H1 (cell line): ENCODE measurements around the gene SCP2. TPM values are rescaled to one million over a fixed set of nuclear protein-coding genes. Genes with fewer than 3 reads are reported as not detected.

Experiments
- CTCF ChIA-PET: fragments of 300-600 bp; sonication (Branson Sonifier 250); formaldehyde crosslinking; loops from one replicate; lab custom pipeline; 2021; ENCODE audit not compliant: partially characterized antibody; lab: Charles Lee
- POLR2A ChIA-PET: fragments of 300-600 bp; sonication (Branson Sonifier 250); formaldehyde crosslinking; loops from one replicate; lab custom pipeline; 2021; ENCODE audit warnings: inconsistent platforms; ENCODE audit not compliant: partially characterized antibody; lab: Charles Lee
- DNase-seq, 2 experiments: peaks; one replicate each; pipeline versions ENCODE4 v3.0.0 to v3.0.0-alpha.2; 2010 to 2022; ENCODE audit warnings: low spot score in 2 of 2, low read depth in 1 of 2, mixed read lengths in 1 of 2
- FAIRE-seq: peaks from 2 replicates; lab custom pipeline; 2011; peaks lifted over from hg19 to GRCh38; lab: Jason Lieb, UNC
- H2AFZ ChIP-seq: 2 replicates; pipeline ENCODE4 v1.8.1; 2012; ENCODE audit warnings: low read length, inconsistent platforms
- H2AK5ac ChIP-seq: 2 replicates; pipeline ENCODE4 v1.6.1; 2013; ENCODE audit warnings: low read depth, low read length
- H2BK120ac ChIP-seq: replicated peaks from 2 replicates; pipeline ENCODE3; 2013; ENCODE audit warnings: low read depth, low read length, inconsistent platforms
- H2BK12ac ChIP-seq: 2 replicates; pipeline ENCODE4 v1.6.1; 2013; ENCODE audit warnings: low read depth, low read length
- H2BK15ac ChIP-seq: 2 replicates; pipeline ENCODE4 v1.6.1; 2013; ENCODE audit warnings: low read length
- H2BK20ac ChIP-seq: 2 replicates; pipeline ENCODE4 v1.6.1; 2013; ENCODE audit warnings: low read length
- H2BK5ac ChIP-seq: 2 replicates; pipeline ENCODE4 v1.6.1; 2013; ENCODE audit warnings: low read depth, low read length
- H3K14ac ChIP-seq: 2 replicates; pipeline ENCODE4 v1.6.1; 2013; ENCODE audit warnings: inconsistent platforms; ENCODE audit not compliant: insufficient read length
- H3K18ac ChIP-seq: 2 replicates; pipeline ENCODE4 v1.6.1; 2013; ENCODE audit warnings: low read length; ENCODE audit errors: extremely low read depth
- H3K23ac ChIP-seq: 2 replicates; pipeline ENCODE4 v1.6.1; 2013; ENCODE audit warnings: inconsistent platforms; ENCODE audit not compliant: insufficient read length
- H3K23me2 ChIP-seq: 2 replicates; pipeline ENCODE4 v1.6.1; 2013; ENCODE audit warnings: low read depth, low read length
- H3K27ac ChIP-seq: 2 replicates; pipeline ENCODE4 v1.6.1; 2011; ENCODE audit warnings: low read depth, low read length, inconsistent platforms
- H3K27me3 ChIP-seq, 4 experiments: replicated peaks in 1 of 4; 1 replicate in 1 of 4; 2 replicates in 3 of 4; pipeline versions ENCODE4 v1.6.1 to v1.8.1; 2011 to 2013; ENCODE audit warnings: low read length in 3 of 4, mild to moderate bottlenecking in 3 of 4, inconsistent platforms in 2 of 4, mixed read lengths in 2 of 4, moderate library complexity in 1 of 4; ENCODE audit not compliant: control insufficient read depth in 3 of 4, insufficient read depth in 3 of 4; ENCODE audit errors: extremely low read depth in 1 of 4
- H3K36me3 ChIP-seq, 4 experiments: 2 replicates each; pipeline versions ENCODE4 v1.6.1 to v1.8.1; 2011 to 2013; ENCODE audit warnings: mild to moderate bottlenecking in 4 of 4, low read length in 3 of 4, moderate library complexity in 2 of 4, control low read depth in 1 of 4, inconsistent platforms in 1 of 4; ENCODE audit not compliant: insufficient read depth in 4 of 4, control insufficient read depth in 2 of 4
- H3K4ac ChIP-seq: replicated peaks from 2 replicates; pipeline ENCODE3; 2013; ENCODE audit warnings: low read length, low read depth, mixed read lengths, inconsistent platforms; ENCODE audit not compliant: insufficient read length
- H3K4me1 ChIP-seq, 4 experiments: replicated peaks in 1 of 4; 1 replicate in 1 of 4; 2 replicates in 3 of 4; pipeline versions ENCODE4 v1.6.1 to v1.8.1; 2011 to 2013; ENCODE audit warnings: low read length in 3 of 4, inconsistent platforms in 2 of 4, mixed read lengths in 1 of 4; ENCODE audit not compliant: insufficient read depth in 4 of 4, control insufficient read depth in 3 of 4
- H3K4me2 ChIP-seq, 2 experiments: 2 replicates each; pipeline versions ENCODE4 v1.6.1 to v1.8.1; 2011 to 2013; ENCODE audit warnings: low read depth in 2 of 2, low read length in 2 of 2, control low read depth in 1 of 2, inconsistent platforms in 1 of 2, mild to moderate bottlenecking in 1 of 2; ENCODE audit not compliant: insufficient read depth in 1 of 2
- H3K4me3 ChIP-seq, 4 experiments: fragments of 200-600, 300-600 bp in 1 of 4; sonication (generic), shearing (Covaris generic), sonication (Bioruptor Twin) in 1 of 4; 2 replicates each; pipeline versions ENCODE4 v1.5.1 to v1.8.1; 2011 to 2016; ENCODE audit warnings: low read length in 4 of 4, low read depth in 3 of 4, control low read depth in 2 of 4, inconsistent platforms in 2 of 4, mild to moderate bottlenecking in 2 of 4, mixed read lengths in 1 of 4, moderate library complexity in 1 of 4; ENCODE audit not compliant: insufficient read depth in 2 of 4; ENCODE audit errors: extremely low read depth in 1 of 4
- H3K56ac ChIP-seq: replicated peaks from 2 replicates; pipeline ENCODE3; 2013; ENCODE audit warnings: low read depth, mild to moderate bottlenecking, mixed read lengths, low read length, inconsistent platforms; ENCODE audit not compliant: insufficient read length
- H3K79me1 ChIP-seq: 2 replicates; pipeline ENCODE4 v1.6.1; 2013; ENCODE audit warnings: low read depth, low read length, control low read depth
- H3K79me2 ChIP-seq, 2 experiments: 2 replicates each; pipeline versions ENCODE4 v1.6.1 to v1.8.1; 2012 to 2013; ENCODE audit warnings: low read length in 2 of 2, mild to moderate bottlenecking in 2 of 2, inconsistent platforms in 1 of 2; ENCODE audit not compliant: insufficient read depth in 2 of 2, control insufficient read depth in 1 of 2
- H3K9ac ChIP-seq, 4 experiments: replicated peaks in 1 of 4; 1 replicate in 1 of 4; 2 replicates in 3 of 4; pipeline versions ENCODE4 v1.6.1 to v1.8.1; 2011 to 2013; ENCODE audit warnings: low read depth in 3 of 4, low read length in 3 of 4, control low read depth in 2 of 4, mild to moderate bottlenecking in 2 of 4, moderate library complexity in 2 of 4, inconsistent platforms in 1 of 4; ENCODE audit errors: extremely low read depth in 1 of 4
- H3K9me3 ChIP-seq, 2 experiments: 2 replicates each; pipeline versions ENCODE4 v1.6.1 to v1.8.1; 2012 to 2013; ENCODE audit warnings: mild to moderate bottlenecking in 2 of 2, moderate library complexity in 2 of 2, control low read depth in 1 of 2, inconsistent platforms in 1 of 2, low read depth in 1 of 2, low read length in 1 of 2, mixed read lengths in 1 of 2; ENCODE audit not compliant: insufficient read depth in 2 of 2
- H4K20me1 ChIP-seq, 2 experiments: replicated peaks in 1 of 2; 2 replicates each; pipeline versions ENCODE3 to v1.8.1; 2011 to 2013; ENCODE audit warnings: inconsistent platforms in 2 of 2, low read length in 2 of 2, mild to moderate bottlenecking in 1 of 2; ENCODE audit not compliant: insufficient read depth in 2 of 2, control insufficient read depth in 1 of 2
- H4K5ac ChIP-seq: 2 replicates; pipeline ENCODE4 v1.6.1; 2013; ENCODE audit warnings: low read length, low read depth, mixed read lengths, inconsistent platforms; ENCODE audit not compliant: insufficient read length
- H4K8ac ChIP-seq: 2 replicates; pipeline ENCODE4 v1.8.0; 2013; ENCODE audit warnings: mild to moderate bottlenecking, moderate library complexity, low read length, inconsistent platforms; ENCODE audit not compliant: insufficient read depth; ENCODE audit errors: extremely low read depth
- H4K91ac ChIP-seq: replicated peaks from 2 replicates; pipeline ENCODE3; 2013; ENCODE audit warnings: low read length, mixed read lengths, inconsistent platforms; ENCODE audit not compliant: insufficient read length
- CTCF ChIP-seq, 3 experiments: IDR thresholded peaks; 1 replicate in 2 of 3; 2 replicates in 1 of 3; pipeline versions ENCODE4 v1.5.1 to v1.6.1; 2011; ENCODE audit warnings: low read length in 3 of 3, mild to moderate bottlenecking in 3 of 3, inconsistent platforms in 2 of 3, low read depth in 1 of 3, moderate library complexity in 1 of 3; ENCODE audit not compliant: insufficient read depth in 1 of 3; ENCODE audit errors: control extremely low read depth in 1 of 3
- E2F6 ChIP-seq: IDR thresholded peaks from 2 replicates; pipeline ENCODE4 v1.6.1; 2012; ENCODE audit warnings: inconsistent platforms
- NANOG ChIP-seq: IDR thresholded peaks from 2 replicates; pipeline ENCODE4 v1.6.1; 2011; ENCODE audit warnings: low read length, low read depth, mild to moderate bottlenecking, inconsistent platforms; ENCODE audit not compliant: insufficient read depth, poor library complexity, severe bottlenecking
- TAF7 ChIP-seq: optimal IDR thresholded peaks from 2 replicates; pipeline ENCODE3; 2011; ENCODE audit warnings: low read depth, mild to moderate bottlenecking, inconsistent platforms, low read length, moderate library complexity, borderline replicate concordance
- WGBS, 2 experiments: shearing (Covaris generic) in 1 of 2; methylation state at CpG; one replicate each; pipeline versions ENCODE4 v1.1.6 to v1.1.7; 2013 to 2015; ENCODE audit warnings: low lambda C conversion rate in 2 of 2, mixed read lengths in 2 of 2, inconsistent platforms in 1 of 2, low coverage in 1 of 2, missing lambda C conversion rate in 1 of 2; ENCODE audit not compliant: insufficient replicate concordance in 2 of 2, insufficient coverage in 1 of 2, insufficient read length in 1 of 2; ENCODE audit errors: extremely low coverage in 1 of 2, missing lambda C conversion rate in 1 of 2; 5-methylcytosine and 5-hydroxymethylcytosine counted together
- polyA plus RNA-seq, 7 experiments: library from polyadenylated mRNA; depleted of rRNA in 3 of 7; stranded (reverse) in 5 of 7; unstranded in 2 of 7; fragments of >200 nt in 5 of 7; fragments of 200-250 nt in 2 of 7; gene quantifications; 1 replicate in 5 of 7; 2 replicates in 1 of 7; 4 replicates in 1 of 7; pipeline versions ENCODE4 v1.2.1 to v1.2.3, GENCODE V29; 2011 to 2013; ENCODE audit warnings: missing spikeins in 2 of 7, mixed read lengths in 2 of 7
- total RNA-seq: library from RNA; stranded (reverse); fragmentation: NEBNext Ultra II Directional; extraction: Animal tissue kit (Norgen Biotek cat#: 25700); gene quantifications from 2 replicates; pipeline ENCODE4 v1.2.1, GENCODE V29; 2021
- TF ChIP-seq, protein P1 (sequence below): IDR thresholded peaks from 2 replicates; pipeline ENCODE4 v1.6.1; 2011; ENCODE audit warnings: low read length, improper control_type of control experiment

The SCP2 gene
- total and polyA plus RNA-seq, 2 of the 8 experiments (the other 6 are each of a cell fraction or from before 2014, with no cell fraction given) = 20.9 to 54.3 TPM

- 85% methylated on average over 7 of the region's 7 CpGs; no CpG with 5 or more reads in 1 of the 2 experiments for WGBS, 2 experiments
- Histone ChIP-seq H3K23me2 (peaks cover 1% of the 10 kb centered on the region; the same call in 1 of the 2 replicates), H4K5ac (no peak overlapping the region), H2AK5ac (no peak overlapping the region), H3K56ac (no peak overlapping the region), H3K79me1 (peaks cover 5% of the 10 kb centered on the region), H3K9me3 (no peaks in the 10 kb centered on the region; a peak in 1 of 4 replicates), H2BK5ac (no peak overlapping the region), H3K14ac (no peak overlapping the region), H3K23ac (no peak overlapping the region), H4K20me1 (peaks cover 1 to 2% of the 10 kb centered on the region in 2 experiments), H2BK20ac (no peak overlapping the region), H3K4me3 (no peak overlapping the region), H2AFZ (no peak overlapping the region), H3K9ac (no peak overlapping the region), H3K4me2 (no peak overlapping the region), H2BK15ac (no peak overlapping the region), H3K18ac (no peak overlapping the region), H2BK12ac (no peak overlapping the region), H3K79me2 (no peaks in the 10 kb centered on the region), H3K4me1 (peaks cover 0 to 4% (median 0%) of the 10 kb centered on the region in 4 experiments; a peak in 3 of 7 replicates), H3K27ac (no peak overlapping the region), H4K8ac (no peak overlapping the region), H3K27me3 (peaks cover 3 to 13% (median 8%) of the 10 kb centered on the region in 4 experiments; a peak in 6 of 7 replicates), H3K4ac (no peak overlapping the region), H3K36me3 (no peaks in the 10 kb centered on the region), H2BK120ac (no peak overlapping the region), H4K91ac (no peak overlapping the region)
- POLR2A ChIA-PET = no interaction called here
- no peak for FAIRE-seq
- no peak for DNase-seq
- CTCF ChIA-PET = interaction anchor here (6.1 kb wide), 1 partner anchor 10 kb away, joined by 39 read pairs; no protein-coding TSS in a partner anchor
- TF ChIP-seq E2F6 (no peak), TAF7 (no peak), CTCF (IDR thresholded peaks at IDR 0.05; ENCODE audit: control extremely low read depth in 1 of 3, insufficient read depth in 1 of 3, low read depth in 1 of 3, low read length in 3 of 3) (no peak), NANOG (no peak)
- TF ChIP-seq, protein P1, sequence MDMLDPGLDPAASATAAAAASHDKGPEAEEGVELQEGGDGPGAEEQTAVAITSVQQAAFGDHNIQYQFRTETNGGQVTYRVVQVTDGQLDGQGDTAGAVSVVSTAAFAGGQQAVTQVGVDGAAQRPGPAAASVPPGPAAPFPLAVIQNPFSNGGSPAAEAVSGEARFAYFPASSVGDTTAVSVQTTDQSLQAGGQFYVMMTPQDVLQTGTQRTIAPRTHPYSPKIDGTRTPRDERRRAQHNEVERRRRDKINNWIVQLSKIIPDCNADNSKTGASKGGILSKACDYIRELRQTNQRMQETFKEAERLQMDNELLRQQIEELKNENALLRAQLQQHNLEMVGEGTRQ = no peak
Measured at GRCh38 chr1:52915855-52916220, 11.2 kb upstream of the SCP2 start.
